GM21447 (cell line): ENCODE data around the gene KCNT1.

Source experiments
- ATAC-seq: cut with Tn5 transposase; IDR thresholded peaks from one replicate; pipeline ENCODE4 v1.9.1; 2021; ENCODE audit not compliant: unreplicated experiment

Gene KCNT1

GRCh38 chr9:135762921-135763320 lies 60.9 kb downstream of the KCNT1 start:
- no peak for ATAC-seq

DNA sequence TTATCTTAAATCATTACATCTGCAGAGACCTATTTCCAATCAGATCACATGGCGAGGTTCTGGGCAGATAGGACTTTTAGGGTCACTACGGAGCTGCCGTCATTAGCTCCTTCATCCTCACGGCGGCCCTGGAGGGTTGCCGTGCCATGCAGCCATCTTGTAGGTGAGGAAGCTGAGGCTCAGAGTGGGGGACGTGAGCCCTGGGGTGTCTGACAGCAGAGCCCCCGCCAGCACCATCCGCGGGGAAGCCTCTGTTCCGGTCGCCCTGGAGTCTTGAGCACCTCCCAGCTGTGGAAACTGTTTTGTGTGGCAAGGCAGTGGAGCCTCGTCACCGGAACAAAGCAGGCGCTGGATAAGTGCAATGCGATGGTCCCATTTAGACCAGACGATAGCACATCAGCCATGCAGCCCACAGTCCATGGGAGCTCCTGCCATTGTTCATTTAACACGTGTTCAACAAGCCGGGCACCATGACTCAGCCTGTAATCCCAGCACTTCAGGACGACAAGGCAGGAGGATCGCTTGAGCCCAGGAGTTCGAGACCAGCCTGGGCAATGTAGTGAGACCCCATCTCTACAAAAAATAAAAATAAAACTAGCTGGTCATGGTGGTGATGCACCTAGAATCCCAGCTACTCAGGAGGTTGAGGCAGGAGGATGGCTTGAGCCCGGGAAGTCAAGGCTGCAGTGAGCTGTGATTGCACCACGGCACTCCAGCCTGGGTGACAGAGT lies 61.9 kb downstream of the KCNT1 start:
- no peak for ATAC-seq

GRCh38 chr9:135764731-135765130 lies 62.7 kb downstream of the KCNT1 start:
- no peak for ATAC-seq

DNA sequence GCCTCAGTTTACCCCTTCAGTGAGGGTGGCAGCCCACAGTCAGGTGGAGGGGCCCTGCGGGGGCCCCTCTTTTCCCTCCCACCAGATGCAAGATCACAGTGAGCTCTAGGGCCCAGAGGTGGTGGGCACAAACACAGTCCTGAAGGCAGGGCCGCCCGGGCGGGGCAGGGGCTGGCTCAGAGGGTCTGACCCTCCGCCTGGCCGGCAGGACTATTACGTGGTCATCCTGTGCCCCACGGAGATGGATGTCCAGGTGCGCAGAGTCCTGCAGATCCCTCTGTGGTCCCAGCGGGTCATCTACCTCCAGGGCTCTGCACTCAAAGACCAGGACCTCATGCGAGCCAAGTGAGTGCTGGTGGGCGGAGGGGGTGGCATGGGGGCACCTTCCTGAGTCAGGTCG lies 63.4 kb downstream of the KCNT1 start:
- no peak for ATAC-seq

DNA sequence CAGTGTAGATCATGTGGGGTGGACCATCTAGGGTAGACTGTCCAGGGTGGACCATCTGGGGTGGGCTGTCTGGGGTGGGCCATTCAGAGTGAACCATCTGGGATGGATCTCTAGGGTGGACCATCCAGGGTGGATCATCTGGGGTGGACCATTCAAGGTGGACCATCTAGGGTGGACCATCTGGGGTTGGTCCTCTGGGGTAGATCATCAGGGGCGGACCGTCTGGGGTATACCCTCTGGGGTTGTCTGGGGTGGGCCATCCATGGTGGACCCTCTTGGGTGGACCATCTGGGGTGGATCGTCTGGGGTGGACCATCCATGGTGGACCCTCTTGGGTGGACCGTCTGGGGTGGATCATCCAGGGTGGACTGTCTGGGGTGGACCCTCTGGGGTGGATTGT lies 64.3 kb downstream of the KCNT1 start:
- ATAC-seq, result no peak

- ATAC-seq, result no peak
Measured at GRCh38 chr9:135766707-135767106, 64.7 kb downstream of the KCNT1 start.

GRCh38 chr9:135768516-135769218 lies 66.7 kb downstream of the KCNT1 start:
- no peak for ATAC-seq

DNA sequence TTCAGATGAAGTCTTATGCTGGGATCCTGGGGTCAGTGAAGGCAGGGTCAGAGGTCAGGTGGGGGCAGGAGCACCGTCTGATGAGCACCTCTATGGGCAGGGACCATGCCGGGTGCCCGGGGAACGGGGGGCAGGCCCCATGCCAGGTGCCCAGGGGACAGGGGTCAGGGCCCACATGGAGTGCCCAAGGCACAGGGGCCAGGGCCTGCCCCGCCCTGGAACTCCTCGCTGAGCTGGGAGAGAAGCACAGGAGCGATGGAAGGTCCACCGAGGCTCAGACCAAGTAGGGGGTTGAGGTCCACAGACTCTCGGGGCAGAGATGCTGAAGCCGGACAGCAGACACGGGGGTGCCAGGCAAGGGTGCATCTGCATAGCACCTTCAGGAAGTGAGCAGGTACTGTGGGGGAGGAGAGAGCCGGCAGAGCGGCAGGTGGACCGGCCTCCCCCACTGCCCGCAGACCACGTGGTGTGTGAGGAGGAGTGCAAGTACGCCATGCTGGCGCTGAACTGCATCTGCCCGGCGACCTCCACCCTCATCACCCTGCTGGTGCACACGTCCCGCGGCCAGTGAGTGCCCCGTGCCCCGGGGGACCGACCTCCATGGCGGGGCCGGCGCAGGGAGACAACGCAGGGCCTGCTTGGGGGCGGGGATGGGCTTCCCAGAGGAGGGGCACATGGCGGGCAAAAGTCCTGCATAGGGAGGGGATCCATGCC lies 67.7 kb downstream of the KCNT1 start:
- no peak for ATAC-seq

DNA sequence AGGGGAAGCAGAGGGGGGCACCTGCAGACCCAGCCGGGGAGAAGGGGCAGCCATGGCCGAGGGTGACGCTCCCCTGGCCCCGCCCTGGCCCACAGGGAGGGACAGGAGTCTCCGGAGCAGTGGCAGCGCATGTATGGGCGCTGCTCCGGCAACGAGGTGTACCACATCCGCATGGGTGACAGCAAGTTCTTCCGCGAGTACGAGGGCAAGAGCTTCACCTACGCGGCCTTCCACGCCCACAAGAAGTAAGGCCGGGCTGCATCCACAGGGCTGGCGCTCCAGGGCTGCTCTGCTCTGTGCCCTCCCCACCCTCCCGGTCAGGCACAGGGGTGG lies 68.2 kb downstream of the KCNT1 start:
- no peak for ATAC-seq

DNA sequence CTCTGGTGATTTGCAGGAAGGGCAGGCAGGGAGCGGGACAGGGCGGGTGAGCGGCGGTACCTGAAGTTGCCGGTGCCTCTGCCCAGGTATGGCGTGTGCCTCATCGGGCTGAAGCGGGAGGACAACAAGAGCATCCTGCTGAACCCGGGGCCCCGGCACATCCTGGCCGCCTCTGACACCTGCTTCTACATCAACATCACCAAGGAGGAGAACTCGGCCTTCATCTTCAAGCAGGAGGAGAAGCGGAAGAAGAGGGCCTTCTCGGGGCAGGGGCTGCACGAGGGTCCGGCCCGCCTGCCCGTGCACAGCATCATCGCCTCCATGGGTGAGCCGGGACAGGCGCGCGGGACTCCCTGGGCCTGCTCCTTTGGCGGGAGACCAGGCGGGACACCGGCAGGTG lies 68.8 kb downstream of the KCNT1 start:
- ATAC-seq, result no peak

- no peak for ATAC-seq
Measured at GRCh38 chr9:135771401-135772051, 69.5 kb downstream of the KCNT1 start.

DNA sequence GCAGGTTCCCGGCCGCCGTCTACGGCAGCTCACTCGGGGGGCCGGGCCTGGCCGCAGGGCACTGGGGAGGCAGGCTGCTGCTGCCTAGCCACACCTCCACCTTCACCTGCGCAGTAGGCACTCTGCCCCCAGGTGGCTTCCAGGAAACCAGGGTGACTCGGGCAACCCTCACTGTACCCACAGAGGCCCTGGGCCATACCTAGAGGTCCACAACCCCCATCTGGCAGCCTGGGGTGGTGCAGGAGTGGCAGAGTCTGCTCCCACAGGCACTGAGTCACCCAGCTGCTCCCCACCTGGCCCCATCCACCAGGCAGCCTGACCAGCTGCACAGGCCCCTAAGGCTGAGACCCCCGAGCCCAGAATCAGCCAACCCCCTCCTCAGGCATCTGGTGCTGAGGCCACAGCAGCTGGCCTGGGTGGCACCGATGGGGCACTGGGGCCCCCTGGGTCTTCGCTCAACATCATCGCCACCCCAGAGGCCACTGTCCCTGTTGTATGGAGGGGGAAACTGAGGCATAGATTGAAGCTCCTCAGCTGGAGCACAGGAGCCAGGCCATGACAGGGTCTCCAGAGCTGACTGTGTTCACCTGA lies 70.2 kb downstream of the KCNT1 start:
- ATAC-seq, result no peak

DNA sequence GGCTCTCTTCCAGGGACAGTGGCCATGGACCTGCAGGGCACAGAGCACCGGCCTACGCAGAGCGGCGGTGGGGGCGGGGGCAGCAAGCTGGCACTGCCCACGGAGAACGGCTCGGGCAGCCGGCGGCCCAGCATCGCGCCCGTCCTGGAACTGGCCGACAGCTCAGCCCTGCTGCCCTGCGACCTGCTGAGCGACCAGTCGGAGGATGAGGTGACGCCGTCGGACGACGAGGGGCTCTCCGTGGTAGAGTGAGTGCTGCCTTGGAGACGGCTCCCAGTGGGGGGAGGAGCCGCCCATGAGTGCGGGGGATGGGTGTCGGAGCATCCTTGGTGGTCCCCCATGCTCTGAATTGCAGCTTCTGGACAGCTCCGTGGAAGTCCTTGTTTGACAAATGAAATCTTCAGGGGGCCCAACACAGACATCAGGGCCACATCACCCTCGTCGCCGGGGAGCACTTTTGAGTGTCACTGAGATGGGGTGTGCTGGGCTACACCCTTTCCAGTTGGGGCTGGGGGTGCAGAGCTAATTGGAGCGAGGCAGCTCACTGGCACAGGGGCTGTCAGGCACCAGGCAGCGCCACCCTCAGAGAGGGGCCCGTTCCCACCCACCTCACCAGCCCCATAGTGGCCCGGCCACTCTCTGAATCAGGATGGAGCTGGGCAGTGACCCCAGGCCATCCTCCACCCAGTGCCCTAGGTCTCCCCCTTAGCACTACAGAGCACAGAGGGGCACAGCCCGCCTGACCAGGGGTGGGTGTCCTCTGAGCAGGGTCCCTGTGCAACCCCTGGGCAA lies 70.9 kb downstream of the KCNT1 start:
- ATAC-seq, result no peak

DNA sequence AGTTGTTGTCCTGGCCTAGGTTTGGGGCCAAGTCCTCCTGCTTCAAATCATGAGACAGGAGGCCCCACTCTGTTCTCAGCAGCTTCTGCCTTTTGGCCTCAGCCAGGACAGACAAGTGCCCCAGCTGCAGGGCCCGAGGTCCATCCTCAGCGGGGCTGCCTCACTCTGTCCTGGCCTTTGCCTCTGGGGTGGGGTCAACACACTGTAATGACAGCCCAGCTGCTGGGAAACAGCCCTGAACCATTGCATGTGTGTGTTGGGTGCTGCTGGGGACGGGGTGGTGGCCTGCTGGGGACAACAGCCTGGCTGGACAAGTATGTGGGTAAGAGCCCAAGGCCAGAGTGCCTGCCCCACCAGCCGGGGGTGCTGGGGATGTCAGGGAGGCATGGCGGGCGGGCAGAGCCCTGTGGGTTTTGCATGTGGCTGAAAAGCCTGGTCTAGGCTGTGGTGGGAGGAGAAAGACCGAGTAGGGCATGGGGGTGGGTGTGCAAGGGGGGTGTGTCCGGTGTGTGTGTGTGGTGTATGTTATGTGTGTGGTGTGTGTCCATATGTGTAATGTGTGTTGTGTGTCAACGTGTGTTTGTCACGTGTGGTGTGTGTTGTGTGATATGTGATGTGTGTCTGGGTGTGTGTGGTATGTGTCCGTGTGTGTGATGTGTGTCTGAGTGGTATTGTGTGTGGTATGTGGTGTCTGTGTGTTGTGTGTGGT lies 71.7 kb downstream of the KCNT1 start:
- no peak for ATAC-seq

DNA sequence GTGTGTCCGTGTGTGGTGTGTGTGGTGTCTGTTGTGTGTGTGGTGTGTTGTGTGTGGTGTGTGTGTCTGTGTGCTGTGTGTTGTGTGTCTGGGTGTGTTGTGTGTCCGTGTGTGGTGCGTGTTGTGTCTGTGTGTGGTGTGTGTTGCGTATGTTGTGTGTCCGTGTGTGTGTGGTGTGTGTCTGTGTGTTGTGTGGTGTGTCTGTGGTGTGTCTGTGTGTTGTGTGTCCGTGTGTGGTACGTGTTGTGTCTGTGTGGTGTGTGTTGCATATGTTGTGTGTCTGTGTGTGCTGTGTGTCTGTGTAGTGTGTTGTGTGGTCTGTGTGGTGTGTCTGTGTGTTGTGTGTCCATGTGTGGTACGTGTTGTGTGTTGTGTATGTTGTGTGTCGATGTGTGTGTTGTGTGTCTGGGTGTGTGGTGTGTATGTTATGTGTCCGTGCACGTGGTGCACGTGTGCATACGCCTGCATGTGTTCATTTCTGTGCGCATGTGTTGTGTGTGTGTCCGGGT lies 72.3 kb downstream of the KCNT1 start:
- no peak for ATAC-seq

DNA sequence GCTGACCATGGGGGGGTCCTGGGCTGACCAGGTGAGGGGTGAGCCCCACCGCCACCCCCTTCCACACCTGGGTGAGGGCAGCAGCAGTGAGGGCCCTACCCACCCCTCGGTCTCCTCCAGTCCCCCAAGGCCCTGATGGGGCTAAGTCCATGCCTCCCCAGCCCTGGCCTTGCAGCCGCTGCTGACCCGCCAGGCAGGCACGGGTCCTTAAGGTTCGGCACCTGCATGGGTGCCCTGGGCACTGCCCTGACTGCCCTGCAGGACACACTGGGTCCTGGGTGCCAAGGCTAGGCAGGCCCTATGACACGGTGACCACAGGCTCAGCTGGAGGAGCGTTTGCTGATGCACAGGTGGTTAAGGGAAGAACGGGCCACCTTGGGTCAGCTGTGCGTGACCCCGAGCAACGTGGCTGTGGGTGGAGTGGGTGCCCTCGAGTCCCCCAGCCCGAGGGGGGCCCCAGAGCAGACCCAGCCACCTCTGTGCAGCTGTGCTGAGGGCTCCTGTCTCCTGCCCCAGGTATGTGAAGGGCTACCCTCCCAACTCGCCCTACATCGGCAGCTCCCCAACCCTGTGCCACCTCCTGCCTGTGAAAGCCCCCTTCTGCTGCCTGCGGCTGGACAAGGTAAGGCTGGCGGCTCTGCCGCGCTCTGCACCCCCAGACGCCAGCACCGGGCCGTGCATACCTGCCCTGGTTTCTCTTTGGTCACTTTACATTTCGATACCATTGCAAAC lies 73.0 kb downstream of the KCNT1 start:
- no peak for ATAC-seq

- no peak for ATAC-seq
Measured at GRCh38 chr9:135775911-135776310, 73.9 kb downstream of the KCNT1 start.

DNA sequence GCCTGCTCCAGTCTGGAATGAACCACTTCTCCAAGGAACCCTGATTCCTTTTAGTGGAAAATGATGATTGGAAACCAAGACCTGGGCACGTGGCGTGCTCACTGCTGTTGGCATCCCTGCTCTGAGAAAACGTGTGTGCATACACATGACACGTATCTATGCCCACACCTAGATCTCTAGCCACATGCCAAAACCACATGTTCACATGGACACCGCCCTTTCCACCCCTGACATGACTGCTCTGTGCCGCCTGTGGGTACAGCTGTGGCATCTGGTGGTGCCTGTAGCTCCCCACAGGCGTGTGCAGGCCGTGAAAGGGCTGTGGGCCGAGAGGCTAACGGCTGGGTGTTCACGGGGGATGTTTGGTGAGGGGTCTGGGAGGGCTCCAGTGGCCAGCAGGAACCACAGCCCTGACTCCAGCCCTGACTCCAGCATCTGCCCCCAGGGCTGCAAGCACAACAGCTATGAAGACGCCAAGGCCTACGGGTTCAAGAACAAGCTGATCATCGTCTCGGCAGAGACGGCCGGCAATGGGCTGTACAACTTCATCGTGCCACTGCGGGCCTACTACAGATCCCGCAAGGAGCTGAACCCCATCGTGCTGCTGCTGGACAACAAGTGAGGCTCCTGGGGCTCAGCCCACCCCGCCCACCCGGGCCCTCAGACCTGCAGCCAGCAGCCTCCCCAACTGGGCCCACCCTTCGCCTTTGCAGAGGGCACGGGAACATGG lies 75.1 kb downstream of the KCNT1 start:
- ATAC-seq, result no peak
